ENCODE measurements around the gene PCSK4. TPM values are rescaled to one million over a fixed set of nuclear protein-coding genes. Genes with fewer than 3 reads are reported as not detected.

PCSK4 gene
- total RNA-seq, 1 donor from 2014 or later = 8.4 TPM

DNA sequence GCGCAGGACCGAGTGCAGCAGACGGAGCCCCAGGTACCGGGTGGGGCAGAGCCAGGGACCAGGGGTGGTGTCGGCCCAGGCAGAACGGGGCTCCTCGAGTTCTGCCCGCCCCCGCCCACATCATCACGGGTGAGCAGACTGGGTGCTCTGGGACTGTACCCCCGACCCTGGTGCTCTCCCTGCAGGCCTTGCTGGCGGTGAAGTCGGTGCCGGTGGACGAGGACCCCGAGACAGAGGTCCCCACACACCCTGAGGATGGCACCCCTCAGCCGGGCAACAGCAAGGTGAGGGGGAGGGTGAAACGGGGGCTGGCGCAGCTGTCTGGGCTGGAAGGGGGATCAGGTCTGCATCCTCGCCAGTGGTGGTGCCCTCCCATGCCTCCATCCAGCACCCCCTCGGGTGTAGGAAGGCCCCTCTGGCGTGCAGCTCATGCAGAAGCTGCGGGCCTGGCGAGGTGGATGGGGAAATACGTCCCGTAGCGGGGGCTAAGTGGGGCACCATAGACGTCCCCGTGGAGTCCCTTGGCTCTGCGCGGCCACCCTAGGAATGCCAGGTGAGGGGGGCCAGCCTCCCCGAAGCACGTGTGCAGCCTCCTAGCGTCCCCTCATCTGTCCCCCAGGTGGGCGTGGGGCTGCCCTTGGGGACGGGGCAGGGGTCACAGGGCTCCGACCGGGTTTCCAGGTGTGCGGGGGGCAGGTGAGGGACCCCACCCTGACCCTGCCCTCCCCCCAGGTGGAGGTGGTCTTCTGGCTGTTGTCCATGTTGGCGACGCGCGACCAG, 33.8 kb downstream of the PCSK4 start:
- no peak overlapping the region for H3K4me3 Mint-ChIP-seq (ENCODE audit: unreplicated experiment)
- no peak overlapping the region for H3K27ac Mint-ChIP-seq (ENCODE audit: unreplicated experiment)
- H3K36me3 Mint-ChIP-seq (ENCODE audit: low read depth, unreplicated experiment) = no peaks in the 10 kb centered on the region
- TF ChIP-seq, protein P1, sequence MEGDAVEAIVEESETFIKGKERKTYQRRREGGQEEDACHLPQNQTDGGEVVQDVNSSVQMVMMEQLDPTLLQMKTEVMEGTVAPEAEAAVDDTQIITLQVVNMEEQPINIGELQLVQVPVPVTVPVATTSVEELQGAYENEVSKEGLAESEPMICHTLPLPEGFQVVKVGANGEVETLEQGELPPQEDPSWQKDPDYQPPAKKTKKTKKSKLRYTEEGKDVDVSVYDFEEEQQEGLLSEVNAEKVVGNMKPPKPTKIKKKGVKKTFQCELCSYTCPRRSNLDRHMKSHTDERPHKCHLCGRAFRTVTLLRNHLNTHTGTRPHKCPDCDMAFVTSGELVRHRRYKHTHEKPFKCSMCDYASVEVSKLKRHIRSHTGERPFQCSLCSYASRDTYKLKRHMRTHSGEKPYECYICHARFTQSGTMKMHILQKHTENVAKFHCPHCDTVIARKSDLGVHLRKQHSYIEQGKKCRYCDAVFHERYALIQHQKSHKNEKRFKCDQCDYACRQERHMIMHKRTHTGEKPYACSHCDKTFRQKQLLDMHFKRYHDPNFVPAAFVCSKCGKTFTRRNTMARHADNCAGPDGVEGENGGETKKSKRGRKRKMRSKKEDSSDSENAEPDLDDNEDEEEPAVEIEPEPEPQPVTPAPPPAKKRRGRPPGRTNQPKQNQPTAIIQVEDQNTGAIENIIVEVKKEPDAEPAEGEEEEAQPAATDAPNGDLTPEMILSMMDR (IDR thresholded peaks at IDR 0.05; ENCODE audit: unreplicated experiment) = no peak
- H3K9me3 Mint-ChIP-seq (ENCODE audit: unreplicated experiment) = no peaks in the 10 kb centered on the region
- H3K27me3 Mint-ChIP-seq (ENCODE audit: unreplicated experiment) = peaks cover 14% of the 10 kb centered on the region
- no peak for DNase-seq (ENCODE audit: low spot score)
- no peaks in the 10 kb centered on the region for H3K4me1 Mint-ChIP-seq (ENCODE audit: unreplicated experiment)

DNA sequence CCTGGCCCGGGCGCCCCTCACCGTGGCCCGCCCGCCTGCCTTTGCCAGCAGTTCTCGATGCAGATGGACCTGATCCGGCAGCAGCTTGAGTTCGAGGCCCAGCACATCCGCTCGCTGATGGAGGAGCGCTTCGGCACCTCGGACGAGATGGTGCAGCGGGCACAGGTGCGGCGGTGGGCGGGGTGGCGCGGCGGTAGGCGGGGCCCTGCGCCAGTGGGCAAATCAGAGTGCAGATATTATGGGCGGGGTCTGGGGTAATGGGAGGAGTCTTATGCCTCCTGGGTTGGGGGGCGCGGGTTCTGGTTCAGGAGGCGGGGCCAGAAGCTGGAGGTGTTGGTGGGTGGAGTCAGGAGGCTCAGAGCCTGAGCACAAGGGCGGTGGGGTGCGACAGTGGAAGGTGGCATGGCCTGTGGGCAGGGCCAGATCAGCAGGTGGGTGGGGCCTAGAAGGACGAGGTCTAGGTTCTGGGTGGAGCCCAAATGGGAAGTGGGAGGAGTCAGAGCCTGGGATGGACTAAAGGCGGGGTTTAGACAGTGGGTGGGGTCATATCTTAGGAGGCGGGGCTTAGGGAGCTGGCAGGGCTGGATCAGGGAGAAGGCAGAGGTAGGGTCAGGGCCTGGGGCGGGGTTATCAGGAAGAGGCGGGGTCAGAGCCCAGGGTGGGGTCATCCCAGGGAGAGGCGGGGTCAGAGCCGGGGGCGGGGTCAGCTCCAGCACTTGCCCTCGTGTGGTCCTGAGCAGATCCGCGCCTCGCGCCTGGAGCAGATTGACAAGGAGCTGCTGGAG, 34.6 kb downstream of the PCSK4 start:
- H3K4me3 Mint-ChIP-seq (ENCODE audit: unreplicated experiment) = peak overlapping the region; percentile 62
- DNase-seq (ENCODE audit: low spot score) = no peak
- H3K27ac Mint-ChIP-seq (ENCODE audit: unreplicated experiment) = no peak overlapping the region

DNA sequence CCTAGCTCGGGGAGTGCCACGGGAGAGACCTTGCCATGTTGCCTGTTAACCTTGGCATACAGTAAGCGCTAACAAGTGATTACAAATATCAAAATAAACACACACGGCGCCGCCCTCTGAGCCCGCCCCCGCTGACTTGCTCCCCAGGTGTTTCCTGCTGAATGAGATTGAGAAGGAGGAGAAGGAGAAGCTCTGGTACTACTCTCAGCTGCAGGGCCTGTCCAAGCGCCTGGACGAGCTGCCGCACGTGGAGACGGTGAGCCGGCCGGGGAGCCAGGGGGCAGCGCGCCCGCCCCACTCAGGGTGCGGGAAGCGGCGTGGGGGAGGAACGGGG, 35.2 kb downstream of the PCSK4 start:
- DNase-seq (ENCODE audit: low spot score) = no peak
- Mint-ChIP-seq H3K27me3 (ENCODE audit: unreplicated experiment) (peaks cover 21% of the 10 kb centered on the region), H3K9me3 (ENCODE audit: unreplicated experiment) (no peaks in the 10 kb centered on the region)

More for the DNA sequence above, 34.6 kb downstream of the PCSK4 start:
- Mint-ChIP-seq H3K27me3 (ENCODE audit: unreplicated experiment) (peaks cover 21% of the 10 kb centered on the region), H3K36me3 (ENCODE audit: low read depth, unreplicated experiment) (peaks cover 5% of the 10 kb centered on the region), H3K9me3 (ENCODE audit: unreplicated experiment) (no peaks in the 10 kb centered on the region), H3K4me1 (ENCODE audit: unreplicated experiment) (no peaks in the 10 kb centered on the region)
- TF ChIP-seq, protein P1 (IDR thresholded peaks at IDR 0.05; ENCODE audit: unreplicated experiment) = no peak

GRCh38 chr19:1453525-1454364, 36.4 kb downstream of the PCSK4 start:
- TF ChIP-seq, protein P1 (IDR thresholded peaks at IDR 0.05; ENCODE audit: unreplicated experiment) = no peak
- peaks cover 22% of the 10 kb centered on the region for H3K27me3 Mint-ChIP-seq (ENCODE audit: unreplicated experiment)
- no peak for DNase-seq (ENCODE audit: low spot score)
- H3K9me3 Mint-ChIP-seq (ENCODE audit: unreplicated experiment) = no peaks in the 10 kb centered on the region
- H3K27ac Mint-ChIP-seq (ENCODE audit: unreplicated experiment) = no peak overlapping the region
- H3K4me1 Mint-ChIP-seq (ENCODE audit: unreplicated experiment) = no peaks in the 10 kb centered on the region
- no peak overlapping the region for H3K4me3 Mint-ChIP-seq (ENCODE audit: unreplicated experiment)
- peaks cover 5% of the 10 kb centered on the region for H3K36me3 Mint-ChIP-seq (ENCODE audit: low read depth, unreplicated experiment)

More for the DNA sequence above, 35.2 kb downstream of the PCSK4 start:
- TF ChIP-seq, protein P1 (IDR thresholded peaks at IDR 0.05; ENCODE audit: unreplicated experiment) = no peak
- Mint-ChIP-seq H3K4me1 (ENCODE audit: unreplicated experiment) (no peaks in the 10 kb centered on the region), H3K27ac (ENCODE audit: unreplicated experiment) (no peak overlapping the region), H3K36me3 (ENCODE audit: low read depth, unreplicated experiment) (peaks cover 5% of the 10 kb centered on the region), H3K4me3 (ENCODE audit: unreplicated experiment) (no peak overlapping the region)
